ENCODE measurements around the gene MIA3. TPM values are rescaled to one million over a fixed set of nuclear protein-coding genes. Genes with fewer than 3 reads are reported as not detected.

Gene MIA3
- total and polyA plus RNA-seq, 2 of the 4 experiments (the other 2 are of a cell fraction) = 35.0 to 45.4 TPM

DNA sequence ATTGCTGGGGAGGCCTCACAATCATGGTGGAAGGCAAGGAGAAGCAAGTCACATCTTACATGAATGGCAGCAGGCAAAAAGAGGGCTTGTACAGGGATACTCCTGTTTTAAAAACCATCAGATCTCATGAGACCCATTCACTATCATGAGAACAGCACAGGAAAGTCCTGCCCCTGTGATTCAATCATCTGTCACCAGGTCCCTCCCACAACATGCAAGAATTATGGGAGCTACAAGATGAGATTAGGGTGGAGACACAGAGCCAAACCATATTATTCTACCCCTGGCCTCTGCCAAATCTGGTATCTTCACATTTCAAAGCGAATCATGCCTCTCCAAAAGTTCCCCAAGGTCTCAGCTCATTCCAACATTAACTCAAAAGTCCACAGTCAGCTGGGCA lies 11.1 kb upstream of the MIA3 start:
- Histone ChIP-seq H3K9me1 (ENCODE audit: insufficient read depth, low read length) (no peaks in the 10 kb centered on the region), H2AFZ (replicated peaks; ENCODE audit: low read length, poor library complexity) (no peak overlapping the region), H2AK5ac (ENCODE audit: low read depth, low read length) (no peak overlapping the region), H3K4me1 (ENCODE audit: control insufficient read depth, insufficient read depth, low read length) (no peaks in the 10 kb centered on the region), H4K20me1 (ENCODE audit: insufficient read depth, low read length) (no peaks in the 10 kb centered on the region), H4K8ac (ENCODE audit: low read depth in 2 of 2, low read length in 2 of 2) (no peak overlapping the region), H4K5ac (ENCODE audit: low read depth, low read length) (no peak overlapping the region), H2BK15ac (ENCODE audit: low read depth, low read length) (no peak overlapping the region), H3K9me3 (ENCODE audit: control insufficient read depth, insufficient read depth, low read length) (no peaks in the 10 kb centered on the region), H3K14ac (replicated peaks; ENCODE audit: low read depth, low read length) (no peak overlapping the region), H3K4me2 (ENCODE audit: low read depth, low read length) (no peak overlapping the region), H2AK9ac (replicated peaks; ENCODE audit: low read depth, low read length, poor library complexity) (no peak overlapping the region), H3K56ac (ENCODE audit: extremely low read depth, insufficient read depth, low read length) (no peak overlapping the region), H3K4ac (ENCODE audit: low read depth, low read length) (no peak overlapping the region), H3K23ac (ENCODE audit: low read depth, low read length) (no peak overlapping the region), H3K36me3 (ENCODE audit: control insufficient read depth, insufficient read depth, low read length) (no peaks in the 10 kb centered on the region), H3K27me3 (ENCODE audit: control insufficient read depth, insufficient read depth, low read length) (no peaks in the 10 kb centered on the region), H2BK5ac (ENCODE audit: low read depth, low read length, poor library complexity, severe bottlenecking) (no peak overlapping the region), H3K4me3 (ENCODE audit: insufficient read depth, low read depth, low read length) (no peak overlapping the region), H3K18ac (ENCODE audit: low read depth, low read length) (no peak overlapping the region), H3K79me1 (ENCODE audit: low read depth in 1 of 2, low read length in 2 of 2) (no peaks in the 10 kb centered on the region), H2BK20ac (ENCODE audit: low read depth, low read length) (no peak overlapping the region), H3K9ac (ENCODE audit: low read depth, low read length) (no peak overlapping the region), H2BK120ac (ENCODE audit: low read depth, low read length) (no peak overlapping the region), H4K91ac (ENCODE audit: insufficient read depth, low read depth, low read length) (no peak overlapping the region), H3K27ac (ENCODE audit: insufficient read depth, low read length) (no peak overlapping the region)
- TF ChIP-seq CHD1 (IDR thresholded peaks at IDR 0.05; ENCODE audit: low read depth, low read length) (no peak), MAZ (IDR thresholded peaks at IDR 0.05; ENCODE audit: borderline replicate concordance, low read depth, low read length) (no peak), RCOR1 (IDR thresholded peaks at IDR 0.05; ENCODE audit: insufficient replicate concordance, low read length) (no peak), RFX5 (IDR thresholded peaks at IDR 0.05; ENCODE audit: low read depth, low read length) (no peak), CTCF (conservative IDR thresholded peaks at IDR 0.05; ENCODE audit: low read depth, low read length) (no peak), SMC3 (IDR thresholded peaks at IDR 0.05; ENCODE audit: low read depth, low read length) (no peak), NFE2L2 (IDR thresholded peaks at IDR 0.05; ENCODE audit: low read depth, low read length) (no peak), USF2 (IDR thresholded peaks at IDR 0.05; ENCODE audit: low read depth, low read length) (no peak), MAFK (IDR thresholded peaks at IDR 0.05; ENCODE audit: low read depth, low read length) (no peak), CEBPB (IDR thresholded peaks at IDR 0.05; ENCODE audit: low read depth, low read length) (no peak), BHLHE40 (IDR thresholded peaks at IDR 0.05; ENCODE audit: low read depth, low read length) (no peak), FOS (IDR thresholded peaks at IDR 0.05; ENCODE audit: low read depth, low read length) (no peak)
- ChIA-PET POLR2A (ENCODE audit: unreplicated experiment) (no interaction called here), CTCF (no interaction called here)
- intact Hi-C loops (cut with micrococcal nuclease) (no loop called here), in situ Hi-C loops (cut with MboI; ENCODE audit: low sequenced_read_pairs) (no loop called here), dilution Hi-C loops (cut with HindIII; ENCODE audit: low sequenced_read_pairs, unreplicated experiment) (no loop called here)
- BruUV-seq (replicated peaks) = no TSS peak
- WGBS, 2 experiments (ENCODE audit: extremely low coverage in 2 of 2, insufficient read length in 1 of 2) = 67% methylated on average over 1 of the region's 1 CpG; no CpG with 5 or more reads in 1 of the 2 experiments
- ATAC-seq (ENCODE audit: low read depth) (no peak), DNase-seq (no peak)
